Measurements from ENCODE around the gene CFAP65. TPM values are rescaled to one million over a fixed set of nuclear protein-coding genes. Genes with fewer than 3 reads are reported as not detected.

The CFAP65 gene
- total and polyA plus RNA-seq, 9 of the 15 experiments (the other 6 are each of a cell fraction or from before 2014, with no cell fraction given): not detected

DNA sequence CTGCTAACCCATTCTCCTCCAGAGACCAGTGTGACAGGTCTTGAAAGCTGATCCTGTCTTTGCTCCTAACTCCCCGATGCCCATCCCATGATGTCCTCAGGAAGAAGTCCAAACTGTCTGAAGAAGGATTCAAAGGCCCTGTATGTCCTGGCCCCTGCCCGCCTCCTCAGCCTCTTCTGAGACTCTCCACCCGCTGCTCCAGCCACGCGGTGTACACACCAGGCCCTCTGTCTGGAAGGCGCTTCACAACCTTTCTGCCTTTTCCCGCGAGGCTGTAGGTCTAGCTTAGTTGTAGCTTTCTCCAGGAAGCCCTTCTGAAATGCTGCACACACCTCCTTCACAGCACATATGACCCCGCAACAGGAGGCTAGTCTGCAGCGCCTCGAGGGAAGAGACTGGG lies 24.6 kb downstream of the CFAP65 start (continued):
- TF ChIP-seq DDX20 (tag; IDR thresholded peaks at IDR 0.05; ENCODE audit: low read depth) (no peak), HNRNPH1 (optimal IDR thresholded peaks at IDR 0.05; ENCODE audit: low read depth, low read length) (no peak), U2AF2 (optimal IDR thresholded peaks at IDR 0.05; ENCODE audit: low read depth, low read length) (no peak), ZNF644 (tag; IDR thresholded peaks at IDR 0.05; ENCODE audit: low read depth) (no peak), BCL6 (CRISPR knock-in tag; IDR thresholded peaks at IDR 0.05) (no peak), NONO (IDR thresholded peaks at IDR 0.05; ENCODE audit: low read depth in 2 of 2, low read length in 1 of 2) (no peak), SIX5 (IDR thresholded peaks at IDR 0.05; ENCODE audit: borderline replicate concordance in 1 of 2, insufficient read depth in 1 of 2, low read depth in 1 of 2, low read length in 2 of 2) (no peak), HDGF (IDR thresholded peaks at IDR 0.05) (no peak), ZNF707 (CRISPR knock-in tag; conservative IDR thresholded peaks at IDR 0.05) (no peak), ELF2 (CRISPR knock-in tag; IDR thresholded peaks at IDR 0.05) (no peak)

DNA sequence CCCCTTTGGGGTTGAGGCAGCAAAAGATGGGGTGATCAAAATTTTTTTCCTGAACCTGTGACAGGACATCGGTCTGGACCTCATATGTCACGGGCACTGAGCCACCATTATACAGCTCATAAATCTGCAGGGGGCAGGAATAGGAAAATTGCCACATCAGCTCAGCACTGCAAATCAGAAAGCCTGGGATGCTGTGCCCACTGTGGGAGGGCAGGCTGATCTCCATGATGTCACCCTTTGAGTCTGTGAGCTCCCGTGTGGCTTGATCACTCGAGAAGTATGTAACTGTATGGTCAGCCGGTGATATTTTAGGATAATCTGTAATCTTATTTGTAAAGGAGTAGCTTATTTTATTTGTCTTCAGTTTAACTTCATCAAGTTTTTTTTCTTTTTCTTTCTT lies 30.4 kb downstream of the CFAP65 start:
- in situ Hi-C loops (cut with MboI) (no loop called here), intact Hi-C loops (cut with micrococcal nuclease) (no loop called here)
- no peak for FAIRE-seq
- Histone ChIP-seq H4K20me1 (replicated peaks; ENCODE audit: control insufficient read depth, insufficient read depth, low read length) (no peaks in the 10 kb centered on the region; the same call in 1 of the 2 replicates), H3K9ac (ENCODE audit: insufficient read depth in 1 of 2, low read depth in 2 of 2, low read length in 2 of 2) (no peak overlapping the region), H3K9me3 (replicated peaks; ENCODE audit: control insufficient read depth, insufficient read depth, low read depth, low read length) (no peaks in the 10 kb centered on the region), H3K36me3 (ENCODE audit: control insufficient read depth, insufficient read depth, low read length) (no peaks in the 10 kb centered on the region), H3K9me1 (ENCODE audit: control insufficient read depth, insufficient read depth, low read length) (peaks cover 1% of the 10 kb centered on the region), H3K27ac (ENCODE audit: extremely low read depth, low read depth, low read length) (no peak overlapping the region), H3K4me1 (replicated peaks in 1 of 2; ENCODE audit: control insufficient read depth in 2 of 2, insufficient read depth in 2 of 2, low read length in 2 of 2) (no peaks in the 10 kb centered on the region; a peak in 1 of 5 replicates), H3K4me2 (ENCODE audit: insufficient read depth, low read length) (no peak overlapping the region), H2AFZ (ENCODE audit: low read depth, low read length) (no peak overlapping the region), H3K79me2 (ENCODE audit: control insufficient read depth, insufficient read depth, low read length) (no peaks in the 10 kb centered on the region), H3K27me3 (ENCODE audit: control insufficient read depth in 2 of 2, insufficient read depth in 2 of 2, low read length in 2 of 2) (peaks cover 0 to 18% of the 10 kb centered on the region in 2 experiments; a peak in 2 of 5 replicates), H3K4me3 (no peak overlapping the region)
- ChIA-PET CTCF (ENCODE audit: low intra/inter-chr PET ratio) (no interaction called here), POLR2A (interaction anchor here (0.6 kb wide), 1 partner anchor 228 kb away, joined by 3 read pairs; no protein-coding TSS in a partner anchor)
- BruUV-seq (replicated peaks): no TSS peak
- DNase-seq (ENCODE audit: extremely low read depth in 1 of 4, low spot score in 3 of 4): no peak
- TF ChIP-seq, protein P1, sequence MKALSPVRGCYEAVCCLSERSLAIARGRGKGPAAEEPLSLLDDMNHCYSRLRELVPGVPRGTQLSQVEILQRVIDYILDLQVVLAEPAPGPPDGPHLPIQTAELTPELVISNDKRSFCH (CRISPR knock-in tag; IDR thresholded peaks at IDR 0.05): no peak
- TF ChIP-seq, protein P1 (tag; IDR thresholded peaks at IDR 0.05): no peak
- TF ChIP-seq HDAC1 (IDR thresholded peaks at IDR 0.05) (no peak), ZFPM2 (CRISPR knock-in tag; IDR thresholded peaks at IDR 0.05) (no peak), HEY1 (CRISPR knock-in tag; IDR thresholded peaks at IDR 0.05; ENCODE audit: borderline replicate concordance) (no peak), SMARCA4 (IDR thresholded peaks at IDR 0.05) (no peak), MTA1 (IDR thresholded peaks at IDR 0.05; ENCODE audit: borderline replicate concordance) (no peak), GATAD2B (IDR thresholded peaks at IDR 0.05; ENCODE audit: borderline replicate concordance) (no peak)
- TF ChIP-seq, protein P2, sequence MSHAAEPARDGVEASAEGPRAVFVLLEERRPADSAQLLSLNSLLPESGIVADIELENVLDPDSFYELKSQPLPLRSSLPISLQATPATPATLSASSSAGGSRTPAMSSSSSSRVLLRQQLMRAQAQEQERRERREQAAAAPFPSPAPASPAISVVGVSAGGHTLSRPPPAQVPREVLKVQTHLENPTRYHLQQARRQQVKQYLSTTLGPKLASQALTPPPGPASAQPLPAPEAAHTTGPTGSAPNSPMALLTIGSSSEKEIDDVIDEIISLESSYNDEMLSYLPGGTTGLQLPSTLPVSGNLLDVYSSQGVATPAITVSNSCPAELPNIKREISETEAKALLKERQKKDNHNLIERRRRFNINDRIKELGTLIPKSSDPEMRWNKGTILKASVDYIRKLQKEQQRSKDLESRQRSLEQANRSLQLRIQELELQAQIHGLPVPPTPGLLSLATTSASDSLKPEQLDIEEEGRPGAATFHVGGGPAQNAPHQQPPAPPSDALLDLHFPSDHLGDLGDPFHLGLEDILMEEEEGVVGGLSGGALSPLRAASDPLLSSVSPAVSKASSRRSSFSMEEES (CRISPR knock-in tag; IDR thresholded peaks at IDR 0.05): no peak
- ATAC-seq: no peak
- 4% methylated on average over 5 of the region's 5 CpGs for WGBS (ENCODE audit: insufficient coverage, low coverage, missing lambda C conversion rate)

Measured in K562 (cell line).